ENCODE measurements around the gene NCKIPSD.

Gene NCKIPSD

DNA sequence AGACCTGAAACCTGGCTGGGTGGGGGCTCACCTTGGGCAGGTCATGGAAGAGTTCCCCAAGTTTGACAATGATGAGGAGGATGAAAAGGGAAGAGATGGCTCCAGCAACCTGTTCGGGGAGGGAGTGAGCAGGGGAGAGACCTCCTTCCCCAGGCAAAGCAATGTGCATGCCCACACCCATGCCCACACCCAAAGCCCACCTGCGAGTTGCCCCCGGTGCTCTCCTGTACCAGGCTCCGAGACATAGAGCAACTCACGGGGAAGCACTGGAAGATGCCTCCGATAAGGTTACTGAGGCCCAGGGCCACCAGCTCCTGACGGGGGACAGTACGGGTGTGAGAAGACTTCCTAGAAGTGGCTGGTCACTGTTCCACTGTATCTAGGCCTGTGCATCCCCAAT, 55.3 kb downstream of the NCKIPSD start:
- DNase-seq (no peak), ATAC-seq (ENCODE audit: insufficient read depth, low read depth) (no peak)
- Histone ChIP-seq H3K4me3 (ENCODE audit: low read depth in 1 of 2, low read length in 2 of 2) (no peak overlapping the region), H3K79me2 (ENCODE audit: insufficient read depth, low read length) (peaks cover 9% of the 10 kb centered on the region; the same call in 1 of the 2 replicates), H3K27ac (ENCODE audit: low read length) (no peak overlapping the region), H3K36me3 (ENCODE audit: insufficient read depth, low read length) (peaks cover 64% of the 10 kb centered on the region), H3K4me2 (ENCODE audit: insufficient read depth, low read length) (no peak overlapping the region), H3K9ac (ENCODE audit: low read depth, low read length) (no peak overlapping the region), H3K27me3 (ENCODE audit: insufficient read depth, low read length, poor library complexity) (no peaks in the 10 kb centered on the region), H3K9me3 (ENCODE audit: insufficient read depth, low read length, severe bottlenecking) (no peaks in the 10 kb centered on the region), H2AFZ (ENCODE audit: low read depth, low read length) (no peak overlapping the region), H3K4me1 (ENCODE audit: insufficient read depth, low read length) (peaks cover 16% of the 10 kb centered on the region), H4K20me1 (ENCODE audit: insufficient read depth, low read length) (peaks cover 16% of the 10 kb centered on the region; the same call in 1 of the 2 replicates)
- TF ChIP-seq EZH2 (IDR thresholded peaks at IDR 0.05; ENCODE audit: borderline replicate concordance, low read depth, low read length, severe bottlenecking) = no peak
- no peak for TF ChIP-seq CTCF (IDR thresholded peaks at IDR 0.05; ENCODE audit: borderline replicate concordance, extremely low read depth, low read length, poor library complexity, severe bottlenecking)

GRCh38 chr3:48629894-48630293, 55.8 kb downstream of the NCKIPSD start:
- no peaks in the 10 kb centered on the region for H3K27me3 ChIP-seq (ENCODE audit: insufficient read depth, low read length, poor library complexity)
- H3K9me3 ChIP-seq (ENCODE audit: insufficient read depth, low read length, severe bottlenecking) = no peaks in the 10 kb centered on the region
- peaks cover 9% of the 10 kb centered on the region; the same call in 1 of the 2 replicates for H3K79me2 ChIP-seq (ENCODE audit: insufficient read depth, low read length)
- TF ChIP-seq CTCF (IDR thresholded peaks at IDR 0.05; ENCODE audit: borderline replicate concordance, extremely low read depth, low read length, poor library complexity, severe bottlenecking) (no peak), EZH2 (IDR thresholded peaks at IDR 0.05; ENCODE audit: borderline replicate concordance, low read depth, low read length, severe bottlenecking) (no peak)
- no peak overlapping the region for H3K4me3 ChIP-seq (ENCODE audit: low read depth in 1 of 2, low read length in 2 of 2)
- H3K4me2 ChIP-seq (ENCODE audit: insufficient read depth, low read length) = no peak overlapping the region
- peaks cover 16% of the 10 kb centered on the region; the same call in 1 of the 2 replicates for H4K20me1 ChIP-seq (ENCODE audit: insufficient read depth, low read length)
- H3K9ac ChIP-seq (ENCODE audit: low read depth, low read length) = no peak overlapping the region
- ATAC-seq (ENCODE audit: insufficient read depth, low read depth) (no peak), DNase-seq (no peak)
- no peak overlapping the region for H3K27ac ChIP-seq (ENCODE audit: low read length)
- peaks cover 16% of the 10 kb centered on the region for H3K4me1 ChIP-seq (ENCODE audit: insufficient read depth, low read length)
- peaks cover 67% of the 10 kb centered on the region for H3K36me3 ChIP-seq (ENCODE audit: insufficient read depth, low read length)
- no peak overlapping the region for H2AFZ ChIP-seq (ENCODE audit: low read depth, low read length)

DNA sequence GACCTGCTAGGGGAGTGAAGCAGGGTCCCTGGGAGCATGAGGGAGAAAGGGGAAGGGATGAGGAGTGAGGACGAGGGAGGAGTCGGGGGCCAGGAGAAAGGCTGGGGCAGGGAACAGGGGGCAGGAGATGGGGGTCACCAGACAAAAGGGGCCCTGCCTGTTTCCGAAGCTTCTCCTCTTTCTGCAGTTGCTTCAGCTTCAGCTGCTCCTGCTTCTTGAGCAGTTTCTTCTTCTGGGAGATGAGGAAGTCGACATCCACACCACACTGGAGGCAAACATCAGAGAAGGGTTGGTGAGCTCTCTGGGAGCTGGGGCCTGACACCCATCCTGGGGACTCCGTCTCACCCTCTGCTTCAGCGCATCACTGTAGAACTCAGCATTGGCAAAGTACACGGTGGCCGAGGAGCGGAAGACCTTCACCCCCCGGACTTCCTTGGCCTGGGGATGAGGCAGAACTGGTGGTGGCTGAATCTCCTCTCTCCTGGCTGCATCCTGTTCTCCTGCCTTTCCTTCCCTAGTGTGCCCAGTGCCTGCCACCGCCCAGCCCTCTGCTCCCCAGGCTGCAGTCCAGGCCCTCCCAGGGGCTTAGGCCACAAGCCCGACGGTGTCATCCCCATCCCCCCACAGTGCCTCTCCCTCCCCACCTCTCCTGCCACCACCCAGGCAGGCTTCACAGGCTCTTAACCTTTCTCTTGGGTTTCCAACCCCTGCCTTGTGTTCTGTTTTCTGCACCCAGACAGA, 57.3 kb downstream of the NCKIPSD start:
- H3K9me3 ChIP-seq (ENCODE audit: insufficient read depth, low read length, severe bottlenecking) = no peaks in the 10 kb centered on the region
- H3K36me3 ChIP-seq (ENCODE audit: insufficient read depth, low read length) = peaks cover 63% of the 10 kb centered on the region
- no peak overlapping the region for H3K27ac ChIP-seq (ENCODE audit: low read length)
- H3K4me1 ChIP-seq (ENCODE audit: insufficient read depth, low read length) = peaks cover 10% of the 10 kb centered on the region; the same call in 1 of the 2 replicates
- TF ChIP-seq EZH2 (IDR thresholded peaks at IDR 0.05; ENCODE audit: borderline replicate concordance, low read depth, low read length, severe bottlenecking) = no peak
- no peak for TF ChIP-seq CTCF (IDR thresholded peaks at IDR 0.05; ENCODE audit: borderline replicate concordance, extremely low read depth, low read length, poor library complexity, severe bottlenecking)
- H3K27me3 ChIP-seq (ENCODE audit: insufficient read depth, low read length, poor library complexity) = no peaks in the 10 kb centered on the region
- H3K4me3 ChIP-seq (ENCODE audit: low read depth in 1 of 2, low read length in 2 of 2) = no peak overlapping the region
- no peaks in the 10 kb centered on the region for H3K79me2 ChIP-seq (ENCODE audit: insufficient read depth, low read length)
- H3K9ac ChIP-seq (ENCODE audit: low read depth, low read length) = no peak overlapping the region
- no peak for DNase-seq
- no peak overlapping the region for H3K4me2 ChIP-seq (ENCODE audit: insufficient read depth, low read length)
- 0 out of 2 replicates have a peak, but pooled peaks cover 4% of the 10 kb centered on the region for H4K20me1 ChIP-seq (ENCODE audit: insufficient read depth, low read length)
- ATAC-seq (ENCODE audit: insufficient read depth, low read depth) = no peak
- H2AFZ ChIP-seq (ENCODE audit: low read depth, low read length) = no peak overlapping the region
